HepG2 (cell line): ENCODE measurements around the gene PANK2. TPM values are rescaled to one million over a fixed set of nuclear protein-coding genes. Genes with fewer than 3 reads are reported as not detected.
A peak's percentile ranks its signal among the peaks of the same experiment; 100 is the strongest.

Experiments used
- ATAC-seq: fragments of 200-7000 bp; cut with Tn5 transposase; 3 replicates; pipeline ENCODE4 v1.9.1; 2020; ENCODE audit warnings: mild to moderate bottlenecking, moderate library complexity
- BruUV-seq: library from RNA; stranded (reverse); fragments of 400-500 nt; replicated peaks from 2 replicates; lab custom pipeline; 2021; lab: Mats Ljungman, UMichigan
- CTCF ChIA-PET: fragments of 300-600 bp; formaldehyde crosslinking; extraction: SDS; loops from one replicate; lab custom pipeline; 2021; ENCODE audit warnings: low total read pairs, inconsistent platforms, low intra/inter-chr PET ratio; lab: Yijun Ruan, JAX
- POLR2A ChIA-PET: fragments of 350-600 bp; sonication (Branson Sonifier 250); formaldehyde crosslinking; loops from one replicate; lab custom pipeline; 2020; ENCODE audit warnings: antibody characterized with exemption, inconsistent platforms; lab: Yijun Ruan, JAX
- DNase-seq: peaks from one replicate; pipeline ENCODE4 v3.0.0-alpha.2; 2015; ENCODE audit warnings: low spot score
- FAIRE-seq: peaks from 3 replicates; lab custom pipeline; 2011; peaks lifted over from hg19 to GRCh38; lab: Jason Lieb, UNC
- H2AFZ ChIP-seq: one replicate; pipeline ENCODE4 v1.6.1; 2011; ENCODE audit warnings: low read length, inconsistent platforms
- H3K27ac ChIP-seq: fragments of 300-600 bp; 3 replicates; pipeline ENCODE4 v1.8.0; 2011; ENCODE audit warnings: mixed run types, mild to moderate bottlenecking, mixed read lengths, low read length, inconsistent platforms; ENCODE audit not compliant: insufficient read depth; ENCODE audit errors: extremely low read length
- H3K27me3 ChIP-seq, 2 experiments: fragments of 200-600 bp in 1 of 2; 2 replicates in 1 of 2; 3 replicates in 1 of 2; pipeline versions ENCODE4 v1.6.0 to v1.8.0; 2011; ENCODE audit warnings: low read length in 2 of 2, mild to moderate bottlenecking in 2 of 2, moderate library complexity in 2 of 2, inconsistent platforms in 1 of 2; ENCODE audit not compliant: insufficient read depth in 2 of 2, control insufficient read depth in 1 of 2
- H3K36me3 ChIP-seq, 2 experiments: fragments of 200-600 bp in 1 of 2; replicated peaks in 1 of 2; 2 replicates in 1 of 2; 3 replicates in 1 of 2; pipeline versions ENCODE4 v1.5.1 to v1.8.0; 2011; ENCODE audit warnings: low read length in 2 of 2, inconsistent platforms in 1 of 2; ENCODE audit not compliant: insufficient read depth in 2 of 2, control insufficient read depth in 1 of 2
- H3K4me1 ChIP-seq: 2 replicates; pipeline ENCODE4 v1.5.1; 2012; ENCODE audit warnings: low read length, inconsistent platforms; ENCODE audit not compliant: insufficient read depth
- H3K4me2 ChIP-seq: 2 replicates; pipeline ENCODE4 v1.6.0; 2011; ENCODE audit warnings: low read depth, low read length, inconsistent platforms
- H3K4me3 ChIP-seq, 3 experiments: fragments of 200-600 bp in 1 of 3; sonication (generic), shearing (Covaris generic) in 1 of 3; replicated peaks in 1 of 3; 2 replicates each; pipeline ENCODE4 v1.5.1; 2011 to 2016; ENCODE audit warnings: low read length in 3 of 3, inconsistent platforms in 2 of 3, low read depth in 2 of 3, mild to moderate bottlenecking in 2 of 3, control low read depth in 1 of 3, mixed read lengths in 1 of 3; ENCODE audit not compliant: insufficient read depth in 1 of 3
- H3K79me2 ChIP-seq: one replicate; pipeline ENCODE4 v1.6.1; 2011; ENCODE audit warnings: low read length, inconsistent platforms; ENCODE audit not compliant: insufficient read depth
- H3K9ac ChIP-seq: 2 replicates; pipeline ENCODE4 v1.6.0; 2011; ENCODE audit warnings: mild to moderate bottlenecking, low read depth, low read length, inconsistent platforms; ENCODE audit not compliant: insufficient read depth
- H3K9me3 ChIP-seq: 2 replicates; pipeline ENCODE4 v1.5.1; 2012; ENCODE audit warnings: mild to moderate bottlenecking, low read length
- H4K20me1 ChIP-seq: 2 replicates; pipeline ENCODE4 v1.6.0; 2011; ENCODE audit warnings: inconsistent platforms, mild to moderate bottlenecking, low read length, moderate library complexity; ENCODE audit not compliant: insufficient read depth
- JUNB ChIP-seq: sonication (generic); formaldehyde crosslinking; IDR thresholded peaks from 2 replicates; pipeline ENCODE4 v1.8.0; 2022; ENCODE audit warnings: missing genetic modification reagents, mild to moderate bottlenecking, borderline replicate concordance
- MLLT10 ChIP-seq: sonication (generic); formaldehyde crosslinking; IDR thresholded peaks from 2 replicates; pipeline ENCODE4 v1.4.0; 2020; ENCODE audit warnings: missing genetic modification reagents
- SNAI1 ChIP-seq: sonication (generic); formaldehyde crosslinking; IDR thresholded peaks from 2 replicates; pipeline ENCODE4 v1.5.0; 2020; ENCODE audit warnings: mild to moderate bottlenecking, missing genetic modification reagents, borderline replicate concordance
- SPEN ChIP-seq: sonication (generic); formaldehyde crosslinking; IDR thresholded peaks from 2 replicates; pipeline ENCODE4 v1.5.1; 2020; ENCODE audit warnings: low read depth, mild to moderate bottlenecking, missing genetic modification reagents
- TAF1 ChIP-seq: sonication (generic); formaldehyde crosslinking; IDR thresholded peaks from 2 replicates; pipeline ENCODE4 v1.4.0; 2020; ENCODE audit warnings: missing genetic modification reagents
- ZBTB44 ChIP-seq: sonication (generic); formaldehyde crosslinking; IDR thresholded peaks from 2 replicates; pipeline ENCODE4 v1.4.0; 2020; ENCODE audit warnings: missing genetic modification reagents
- ZFAT ChIP-seq: sonication (generic); formaldehyde crosslinking; conservative IDR thresholded peaks from 2 replicates; pipeline ENCODE4 v1.8.1; 2023; ENCODE audit warnings: missing genetic modification reagents, inconsistent platforms
- ZNF337 ChIP-seq: sonication (generic); formaldehyde crosslinking; IDR thresholded peaks from 2 replicates; pipeline ENCODE4 v1.5.1; 2020; ENCODE audit warnings: missing genetic modification reagents, low read depth, mild to moderate bottlenecking, borderline replicate concordance
- ZNF362 ChIP-seq: sonication (generic); formaldehyde crosslinking; IDR thresholded peaks from 2 replicates; pipeline ENCODE4 v1.4.0; 2020; ENCODE audit warnings: missing genetic modification reagents, mild to moderate bottlenecking, borderline replicate concordance
- ZNF552 ChIP-seq: sonication (generic); formaldehyde crosslinking; IDR thresholded peaks from 2 replicates; pipeline ENCODE4 v1.9.0; 2022; ENCODE audit warnings: missing genetic modification reagents, mild to moderate bottlenecking, borderline replicate concordance
- ZNF784 ChIP-seq: sonication (generic); formaldehyde crosslinking; IDR thresholded peaks from 2 replicates; pipeline ENCODE4 v1.5.1; 2020; ENCODE audit warnings: missing genetic modification reagents, mild to moderate bottlenecking, borderline replicate concordance
- WGBS: methylation state at CpG from one replicate; pipeline ENCODE4 v1.1.6; 2017; ENCODE audit warnings: low lambda C conversion rate; 5-methylcytosine and 5-hydroxymethylcytosine counted together
- in situ Hi-C: cut with HindIII; loops from 2 replicates; pipeline ENCODE4 v1.10.0; 2017; ENCODE audit warnings: low pct_unique_long_range_greater_than_20kb; ENCODE audit not compliant: extremely low pct_ligation_motif_present
- intact Hi-C: fragments of 100-400 bp; cut with micrococcal nuclease; formaldehyde crosslinking; loops from one replicate; pipeline ENCODE4 v1.10.0; 2022; ENCODE audit not compliant: unreplicated experiment
- polyA plus RNA-seq, 8 experiments: library from polyadenylated mRNA; depleted of rRNA in 3 of 8; stranded (reverse) in 7 of 8; unstranded in 1 of 8; fragments of >200 nt; fragmentation: Illumina TruSeq in 4 of 8; extraction: Trizol in 4 of 8; gene quantifications; 2 replicates each; pipeline versions ENCODE4 v1.2.1 to v1.2.3, GENCODE V29; 2011 to 2016; ENCODE audit warnings: low read depth in 4 of 8, missing spikeins in 1 of 8, mixed read lengths in 1 of 8; ENCODE audit not compliant: insufficient read depth in 1 of 8
- total RNA-seq, 5 experiments: library from RNA; depleted of rRNA; stranded (reverse); fragments of >200 nt; fragmentation: Illumina TruSeq; extraction: Trizol; gene quantifications; 2 replicates each; pipeline ENCODE4 v1.2.3, GENCODE V29; 2016; ENCODE audit warnings: low read depth in 1 of 5
- TF ChIP-seq, protein P1 (sequence below): sonication (generic); formaldehyde crosslinking; IDR thresholded peaks from 2 replicates; pipeline ENCODE4 v1.5.1; 2020; ENCODE audit warnings: mild to moderate bottlenecking, missing genetic modification reagents, moderate library complexity

Gene PANK2
- total and polyA plus RNA-seq, 2 of the 13 experiments (the other 11 are each of a cell fraction or from before 2014, with no cell fraction given), result 39.2 to 123 TPM

DNA sequence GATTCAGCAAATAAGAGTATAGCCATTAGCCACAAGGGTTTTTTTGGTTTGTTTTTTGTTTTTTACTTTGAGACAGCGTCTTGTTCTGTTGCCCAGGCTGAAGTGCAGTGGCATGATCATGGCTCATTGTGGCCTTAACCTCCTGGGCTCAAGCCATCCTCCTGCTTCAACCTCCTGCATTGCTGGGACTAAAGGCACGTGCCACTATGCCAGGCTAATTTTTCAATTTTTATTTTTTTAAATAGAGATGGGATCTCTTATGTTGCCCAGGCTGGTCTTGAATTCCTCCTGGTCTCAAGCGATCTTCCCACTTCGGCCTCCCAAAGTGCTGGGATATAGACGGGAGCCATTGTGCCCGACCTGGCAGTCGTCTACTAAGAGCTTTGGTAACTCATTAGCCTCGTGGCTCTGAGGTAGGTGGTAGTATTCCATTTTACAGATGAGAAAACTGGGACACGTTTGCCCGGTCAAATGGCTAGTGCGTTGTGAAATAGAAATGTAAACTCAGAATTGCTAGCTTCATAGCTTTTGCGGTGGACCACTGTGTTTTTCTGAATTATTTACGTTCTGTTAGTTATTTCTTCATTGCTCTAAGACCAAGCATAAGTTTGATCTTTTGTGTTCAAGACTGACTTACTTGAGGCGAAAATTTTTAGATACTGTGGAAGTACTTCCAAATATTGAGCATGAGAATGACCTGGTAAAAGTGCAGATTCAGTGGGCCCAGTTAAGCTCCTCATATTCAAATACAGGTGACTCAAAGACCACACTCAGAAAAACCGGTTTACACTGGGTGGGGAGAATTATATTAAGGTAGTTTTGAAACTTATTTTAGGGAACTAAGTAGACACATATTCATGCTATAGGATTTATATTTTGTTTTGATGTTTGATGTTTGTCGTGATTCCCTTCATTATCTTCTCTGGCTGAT lies 2.1 kb downstream of the PANK2 start:
- no peak for ATAC-seq
- CTCF ChIA-PET, result no interaction called here
- Histone ChIP-seq H3K27ac (peak overlapping the region; percentile 86), H3K4me1 (peaks cover 69% of the 10 kb centered on the region), H3K36me3 (peaks cover 3 to 19% of the 10 kb centered on the region in 2 experiments), H3K4me2 (peak overlapping the region; percentile 74), H3K9ac (peak overlapping the region; percentile 97), H3K9me3 (no peaks in the 10 kb centered on the region), H2AFZ (no peak overlapping the region), H3K27me3 (no peaks in the 10 kb centered on the region; a peak in 1 of 5 replicates), H4K20me1 (peaks cover 62% of the 10 kb centered on the region), H3K4me3 (peak overlapping the region; percentile 86 to 94 (median 94)), H3K79me2 (peaks cover 85% of the 10 kb centered on the region)
- BruUV-seq, result no TSS peak
- no peak for FAIRE-seq
- no peak for DNase-seq
- intact Hi-C loops (loop anchor here (5.0 kb wide), 1 partner anchor 121 kb away; no protein-coding TSS in a partner anchor), in situ Hi-C loops (no loop called here)
- POLR2A ChIA-PET, result interaction anchor here (1.1 to 1.5 kb wide), 3 partner anchors 13 to 124 kb away, joined by 3 to 4 read pairs (median 3); partner anchors contain the start of gene ADISSP
- WGBS, result 15% methylated on average over 16 of the region's 16 CpGs
- TF ChIP-seq ZFAT (CRISPR knock-in tag), result 0 out of 2 replicates have a peak, but pooled peaks have one; percentile 63
- TF ChIP-seq ZBTB44 (CRISPR knock-in tag), result no peak
- TF ChIP-seq ZNF784, result no peak
- TF ChIP-seq SNAI1 (CRISPR knock-in tag), result no peak
- no peak for TF ChIP-seq TAF1 (CRISPR knock-in tag)
- TF ChIP-seq MLLT10 (CRISPR knock-in tag), result no peak
- no peak for TF ChIP-seq ZNF552 (CRISPR knock-in tag)
- no peak for TF ChIP-seq JUNB
- TF ChIP-seq ZNF362 (CRISPR knock-in tag), result peak; percentile 53; the same call in 1 of the 2 replicates
- TF ChIP-seq SPEN (CRISPR knock-in tag), result no peak
- TF ChIP-seq, protein P1, sequence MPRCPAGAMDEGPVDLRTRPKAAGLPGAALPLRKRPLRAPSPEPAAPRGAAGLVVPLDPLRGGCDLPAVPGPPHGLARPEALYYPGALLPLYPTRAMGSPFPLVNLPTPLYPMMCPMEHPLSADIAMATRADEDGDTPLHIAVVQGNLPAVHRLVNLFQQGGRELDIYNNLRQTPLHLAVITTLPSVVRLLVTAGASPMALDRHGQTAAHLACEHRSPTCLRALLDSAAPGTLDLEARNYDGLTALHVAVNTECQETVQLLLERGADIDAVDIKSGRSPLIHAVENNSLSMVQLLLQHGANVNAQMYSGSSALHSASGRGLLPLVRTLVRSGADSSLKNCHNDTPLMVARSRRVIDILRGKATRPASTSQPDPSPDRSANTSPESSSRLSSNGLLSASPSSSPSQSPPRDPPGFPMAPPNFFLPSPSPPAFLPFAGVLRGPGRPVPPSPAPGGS (CRISPR knock-in tag), result no peak
- TF ChIP-seq ZNF337 (CRISPR knock-in tag), result no peak
